GM21515 (cell line): ENCODE results near the gene PGK1.
"Not testable (repeated sequence)": the region's sequence is repeated elsewhere in the genome, so short reads cannot be mapped to it uniquely, and the experiment has no call there.

ENCODE experiments used
- ATAC-seq: cut with Tn5 transposase; IDR thresholded peaks from one replicate; pipeline ENCODE4 v1.9.1; 2021; ENCODE audit not compliant: unreplicated experiment

PGK1 gene

GRCh38 chrX:78111140-78111931 lies 7.3 kb downstream of the PGK1 start:
- ATAC-seq = no peak

GRCh38 chrX:78116365-78116764 lies 12.3 kb downstream of the PGK1 start:
- no peak for ATAC-seq

GRCh38 chrX:78116766-78117165 lies 12.7 kb downstream of the PGK1 start:
- ATAC-seq = no peak

GRCh38 chrX:78118628-78119027 lies 14.6 kb downstream of the PGK1 start:
- no peak for ATAC-seq

GRCh38 chrX:78119521-78120227 lies 15.6 kb downstream of the PGK1 start:
- ATAC-seq = no peak

- no peak for ATAC-seq
These were observed 19.1 kb downstream of the PGK1 start for GRCh38 chrX:78123190-78123589.

- ATAC-seq = no peak
These were observed 20.3 kb downstream of the PGK1 start for GRCh38 chrX:78124307-78124706.

GRCh38 chrX:78125148-78125547 lies 21.1 kb downstream of the PGK1 start:
- ATAC-seq = no peak

GRCh38 chrX:78125781-78126180 lies 21.7 kb downstream of the PGK1 start:
- ATAC-seq = not testable (repeated sequence)

GRCh38 chrX:78129714-78130113 lies 25.7 kb downstream of the PGK1 start:
- no peak for ATAC-seq

GRCh38 chrX:78130396-78130795 lies 26.3 kb downstream of the PGK1 start:
- no peak for ATAC-seq

- no peak for ATAC-seq
These were observed 27.1 kb downstream of the PGK1 start for GRCh38 chrX:78131117-78131516.

- ATAC-seq = no peak
These were observed 29.4 kb downstream of the PGK1 start for GRCh38 chrX:78133238-78133960.

GRCh38 chrX:78139160-78140123 lies 35.4 kb downstream of the PGK1 start, which contains the start of gene TAF9B:
TAF9B (minus strand) TSS chrX:78139650; CDS start chrX:78139611, 39 bp downstream.
- peak; percentile 94 for ATAC-seq

GRCh38 chrX:78140206-78140605 lies 36.2 kb downstream of the PGK1 start:
- ATAC-seq = no peak

GRCh38 chrX:78147002-78147540 lies 43.0 kb downstream of the PGK1 start:
- ATAC-seq = not testable (repeated sequence)

- ATAC-seq = not testable (repeated sequence)
These were observed 53.3 kb downstream of the PGK1 start for GRCh38 chrX:78157373-78157772.

- ATAC-seq = not testable (repeated sequence)
These were observed 53.8 kb downstream of the PGK1 start for GRCh38 chrX:78157846-78158245.

GRCh38 chrX:78160711-78161110 lies 56.7 kb downstream of the PGK1 start:
- not testable (repeated sequence) for ATAC-seq

GRCh38 chrX:78163175-78163574 lies 59.1 kb downstream of the PGK1 start:
- ATAC-seq = not testable (repeated sequence)
